HG02943 (cell line): ENCODE data around the gene SMAD9.

Experiments used
- ATAC-seq: cut with Tn5 transposase; IDR thresholded peaks from one replicate; pipeline ENCODE4 v1.9.1; 2021; ENCODE audit warnings: mild to moderate bottlenecking, low read depth, moderate library complexity; ENCODE audit not compliant: unreplicated experiment

Gene SMAD9

GRCh38 chr13:36919833-36920615 lies at the start of gene SMAD9:
TSS of gene SMAD9 (minus strand) at chr13:36920238. CDS start at chr13:36879689, 40,549 bp downstream.
- ATAC-seq, result no peak

GRCh38 chr13:36966404-36966803 lies 46.4 kb upstream of the SMAD9 start:
- ATAC-seq, result no peak

- ATAC-seq, result no peak
These were observed 45.7 kb upstream of the SMAD9 start for GRCh38 chr13:36965767-36966166.

GRCh38 chr13:36959456-36960116 lies 39.5 kb upstream of the SMAD9 start:
- no peak for ATAC-seq

GRCh38 chr13:36954542-36954941 lies 34.5 kb upstream of the SMAD9 start:
- ATAC-seq, result no peak

GRCh38 chr13:36950920-36951319 lies 30.9 kb upstream of the SMAD9 start:
- ATAC-seq, result no peak

GRCh38 chr13:36950330-36950729 lies 30.3 kb upstream of the SMAD9 start:
- ATAC-seq, result no peak

GRCh38 chr13:36945078-36945477 lies 25.0 kb upstream of the SMAD9 start:
- ATAC-seq, result no peak

GRCh38 chr13:36925603-36926002 lies 5.6 kb upstream of the SMAD9 start:
- no peak for ATAC-seq

- ATAC-seq, result no peak
These were observed 4.0 kb upstream of the SMAD9 start for GRCh38 chr13:36924001-36924400.

GRCh38 chr13:36921631-36922301 lies 1.7 kb upstream of the SMAD9 start:
- ATAC-seq, result no peak

- ATAC-seq, result no peak
These were observed 663 bp upstream of the SMAD9 start for GRCh38 chr13:36920616-36921185.

GRCh38 chr13:36919171-36919832 lies 736 bp downstream of the SMAD9 start:
- ATAC-seq, result no peak

- ATAC-seq, result no peak
These were observed 1.5 kb downstream of the SMAD9 start for GRCh38 chr13:36918246-36919131.

- ATAC-seq, result no peak
These were observed 2.7 kb downstream of the SMAD9 start for GRCh38 chr13:36917311-36917710.

GRCh38 chr13:36915896-36916640 lies 4.0 kb downstream of the SMAD9 start:
- no peak for ATAC-seq

- ATAC-seq, result no peak
These were observed 4.9 kb downstream of the SMAD9 start for GRCh38 chr13:36915106-36915505.

- no peak for ATAC-seq
These were observed 5.4 kb downstream of the SMAD9 start for GRCh38 chr13:36914648-36915047.

- ATAC-seq, result no peak
These were observed 6.6 kb downstream of the SMAD9 start for GRCh38 chr13:36913463-36913862.
